GM19193 (cell line): ENCODE data around the gene ECPAS.

Experiments
- POLR2A ChIP-seq: IDR thresholded peaks from 4 replicates; pipeline ENCODE4 v1.6.1; 2011; ENCODE audit not compliant: insufficient read depth, insufficient read length; ENCODE audit errors: extremely low read depth

ECPAS gene

GRCh38 chr9:111442360-111443027 is 41.7 kb downstream of the ECPAS start:
- TF ChIP-seq POLR2A = no peak

GRCh38 chr9:111440226-111440625 is 44.0 kb downstream of the ECPAS start:
- no peak for TF ChIP-seq POLR2A

GRCh38 chr9:111438541-111439235 is 45.5 kb downstream of the ECPAS start:
- TF ChIP-seq POLR2A = no peak

- TF ChIP-seq POLR2A = no peak
Observed at GRCh38 chr9:111436571-111436970, 47.6 kb downstream of the ECPAS start.

- no peak for TF ChIP-seq POLR2A
Observed at GRCh38 chr9:111433082-111433481, 51.1 kb downstream of the ECPAS start.

- no peak for TF ChIP-seq POLR2A
Observed at GRCh38 chr9:111431684-111432083, 52.5 kb downstream of the ECPAS start.

GRCh38 chr9:111429175-111429574 is 55.0 kb downstream of the ECPAS start:
- no peak for TF ChIP-seq POLR2A

GRCh38 chr9:111427186-111427585 is 57.0 kb downstream of the ECPAS start:
- TF ChIP-seq POLR2A = no peak

GRCh38 chr9:111423389-111423788 is 60.8 kb downstream of the ECPAS start:
- TF ChIP-seq POLR2A = no peak

- TF ChIP-seq POLR2A = no peak
Observed at GRCh38 chr9:111414406-111414805, 69.8 kb downstream of the ECPAS start.

- TF ChIP-seq POLR2A = no peak
Observed at GRCh38 chr9:111413996-111414395, 70.2 kb downstream of the ECPAS start.

- TF ChIP-seq POLR2A = no peak
Observed at GRCh38 chr9:111412280-111412679, 71.9 kb downstream of the ECPAS start.

GRCh38 chr9:111411266-111411665 is 72.9 kb downstream of the ECPAS start:
- no peak for TF ChIP-seq POLR2A

- no peak for TF ChIP-seq POLR2A
Observed at GRCh38 chr9:111407813-111408212, 76.4 kb downstream of the ECPAS start.

GRCh38 chr9:111405701-111406100 is 78.5 kb downstream of the ECPAS start:
- TF ChIP-seq POLR2A = no peak

- TF ChIP-seq POLR2A = no peak
Observed at GRCh38 chr9:111400564-111400898, 83.7 kb downstream of the ECPAS start.
